ENCODE results near the gene ZNF394.

ZNF394 gene

GRCh38 chr7:99460651-99461050, 39.4 kb downstream of the ZNF394 start:
- Histone ChIP-seq H3K27ac (no peak overlapping the region), H3K9me3 (ENCODE audit: severe bottlenecking) (no peaks in the 10 kb centered on the region), H3K36me3 (peaks cover 83% of the 10 kb centered on the region), H3K4me3 (ENCODE audit: low read depth, low read length) (no peak overlapping the region), H3K27me3 (ENCODE audit: insufficient read depth, low read depth, severe bottlenecking) (no peaks in the 10 kb centered on the region)
- no peak for DNase-seq
- no peak for TF ChIP-seq CTCF (IDR thresholded peaks at IDR 0.05; ENCODE audit: low read depth, low read length)

GRCh38 chr7:99459087-99459486, 41.0 kb downstream of the ZNF394 start:
- Histone ChIP-seq H3K36me3 (peaks cover 91% of the 10 kb centered on the region), H3K27me3 (ENCODE audit: insufficient read depth, low read depth, severe bottlenecking) (no peaks in the 10 kb centered on the region), H3K9me3 (ENCODE audit: severe bottlenecking) (no peaks in the 10 kb centered on the region), H3K4me3 (ENCODE audit: low read depth, low read length) (no peak overlapping the region), H3K27ac (no peak overlapping the region)
- peak; percentile 46 for DNase-seq
- TF ChIP-seq CTCF (IDR thresholded peaks at IDR 0.05; ENCODE audit: low read depth, low read length) = peak; percentile 64

GRCh38 chr7:99457650-99458493, 42.2 kb downstream of the ZNF394 start:
- Histone ChIP-seq H3K27me3 (ENCODE audit: insufficient read depth, low read depth, severe bottlenecking) (no peaks in the 10 kb centered on the region), H3K27ac (no peak overlapping the region), H3K36me3 (peaks cover 92% of the 10 kb centered on the region), H3K9me3 (ENCODE audit: severe bottlenecking) (no peaks in the 10 kb centered on the region), H3K4me3 (ENCODE audit: low read depth, low read length) (no peak overlapping the region)
- DNase-seq = no peak
- TF ChIP-seq CTCF (IDR thresholded peaks at IDR 0.05; ENCODE audit: low read depth, low read length) = no peak

- H3K36me3 ChIP-seq = peaks cover 93% of the 10 kb centered on the region
- no peak for TF ChIP-seq CTCF (IDR thresholded peaks at IDR 0.05; ENCODE audit: low read depth, low read length)
Measured at GRCh38 chr7:99457050-99457649, 42.9 kb downstream of the ZNF394 start.

GRCh38 chr7:99456288-99456687, 43.8 kb downstream of the ZNF394 start:
- TF ChIP-seq CTCF (IDR thresholded peaks at IDR 0.05; ENCODE audit: low read depth, low read length) = no peak
- H3K27ac ChIP-seq = no peak overlapping the region
- no peaks in the 10 kb centered on the region for H3K9me3 ChIP-seq (ENCODE audit: severe bottlenecking)
- no peaks in the 10 kb centered on the region for H3K27me3 ChIP-seq (ENCODE audit: insufficient read depth, low read depth, severe bottlenecking)
- no peak overlapping the region for H3K4me3 ChIP-seq (ENCODE audit: low read depth, low read length)
- no peak for DNase-seq
- peaks cover 96% of the 10 kb centered on the region for H3K36me3 ChIP-seq

More at GRCh38 chr7:99457050-99457649, 42.9 kb downstream of the ZNF394 start:
- Histone ChIP-seq H3K27me3 (ENCODE audit: insufficient read depth, low read depth, severe bottlenecking) (no peaks in the 10 kb centered on the region), H3K9me3 (ENCODE audit: severe bottlenecking) (no peaks in the 10 kb centered on the region), H3K4me3 (ENCODE audit: low read depth, low read length) (no peak overlapping the region), H3K27ac (no peak overlapping the region)
- DNase-seq = no peak

All from WERI-Rb-1 (cell line).